HepG2 (cell line): Measurements from ENCODE around the gene MYH9. TPM values are rescaled to one million over a fixed set of nuclear protein-coding genes. Genes with fewer than 3 reads are reported as not detected.

Source experiments
- ATAC-seq: fragments of 200-7000 bp; cut with Tn5 transposase; 3 replicates; pipeline ENCODE4 v1.9.1; 2020; ENCODE audit warnings: mild to moderate bottlenecking, moderate library complexity
- BruUV-seq: library from RNA; stranded (reverse); fragments of 400-500 nt; replicated peaks from 2 replicates; lab custom pipeline; 2021; lab: Mats Ljungman, UMichigan
- CTCF ChIA-PET: fragments of 300-600 bp; formaldehyde crosslinking; extraction: SDS; loops from one replicate; lab custom pipeline; 2021; ENCODE audit warnings: low total read pairs, inconsistent platforms, low intra/inter-chr PET ratio; lab: Yijun Ruan, JAX
- POLR2A ChIA-PET: fragments of 350-600 bp; sonication (Branson Sonifier 250); formaldehyde crosslinking; loops from one replicate; lab custom pipeline; 2020; ENCODE audit warnings: antibody characterized with exemption, inconsistent platforms; lab: Yijun Ruan, JAX
- DNase-seq: peaks from one replicate; pipeline ENCODE4 v3.0.0-alpha.2; 2015; ENCODE audit warnings: low spot score
- FAIRE-seq: peaks from 3 replicates; lab custom pipeline; 2011; peaks lifted over from hg19 to GRCh38; lab: Jason Lieb, UNC
- H2AFZ ChIP-seq: one replicate; pipeline ENCODE4 v1.6.1; 2011; ENCODE audit warnings: low read length, inconsistent platforms
- H3K27ac ChIP-seq: fragments of 300-600 bp; 3 replicates; pipeline ENCODE4 v1.8.0; 2011; ENCODE audit warnings: mixed run types, mild to moderate bottlenecking, mixed read lengths, low read length, inconsistent platforms; ENCODE audit not compliant: insufficient read depth; ENCODE audit errors: extremely low read length
- H3K27me3 ChIP-seq, 2 experiments: fragments of 200-600 bp in 1 of 2; 2 replicates in 1 of 2; 3 replicates in 1 of 2; pipeline versions ENCODE4 v1.6.0 to v1.8.0; 2011; ENCODE audit warnings: low read length in 2 of 2, mild to moderate bottlenecking in 2 of 2, moderate library complexity in 2 of 2, inconsistent platforms in 1 of 2; ENCODE audit not compliant: insufficient read depth in 2 of 2, control insufficient read depth in 1 of 2
- H3K36me3 ChIP-seq, 2 experiments: fragments of 200-600 bp in 1 of 2; replicated peaks in 1 of 2; 2 replicates in 1 of 2; 3 replicates in 1 of 2; pipeline versions ENCODE4 v1.5.1 to v1.8.0; 2011; ENCODE audit warnings: low read length in 2 of 2, inconsistent platforms in 1 of 2; ENCODE audit not compliant: insufficient read depth in 2 of 2, control insufficient read depth in 1 of 2
- H3K4me1 ChIP-seq: 2 replicates; pipeline ENCODE4 v1.5.1; 2012; ENCODE audit warnings: low read length, inconsistent platforms; ENCODE audit not compliant: insufficient read depth
- H3K4me2 ChIP-seq: 2 replicates; pipeline ENCODE4 v1.6.0; 2011; ENCODE audit warnings: low read depth, low read length, inconsistent platforms
- H3K4me3 ChIP-seq, 3 experiments: fragments of 200-600 bp in 1 of 3; sonication (generic), shearing (Covaris generic) in 1 of 3; replicated peaks in 1 of 3; 2 replicates each; pipeline ENCODE4 v1.5.1; 2011 to 2016; ENCODE audit warnings: low read length in 3 of 3, inconsistent platforms in 2 of 3, low read depth in 2 of 3, mild to moderate bottlenecking in 2 of 3, control low read depth in 1 of 3, mixed read lengths in 1 of 3; ENCODE audit not compliant: insufficient read depth in 1 of 3
- H3K79me2 ChIP-seq: one replicate; pipeline ENCODE4 v1.6.1; 2011; ENCODE audit warnings: low read length, inconsistent platforms; ENCODE audit not compliant: insufficient read depth
- H3K9ac ChIP-seq: 2 replicates; pipeline ENCODE4 v1.6.0; 2011; ENCODE audit warnings: mild to moderate bottlenecking, low read depth, low read length, inconsistent platforms; ENCODE audit not compliant: insufficient read depth
- H3K9me3 ChIP-seq: 2 replicates; pipeline ENCODE4 v1.5.1; 2012; ENCODE audit warnings: mild to moderate bottlenecking, low read length
- H4K20me1 ChIP-seq: 2 replicates; pipeline ENCODE4 v1.6.0; 2011; ENCODE audit warnings: inconsistent platforms, mild to moderate bottlenecking, low read length, moderate library complexity; ENCODE audit not compliant: insufficient read depth
- AGO2 ChIP-seq: fragments of 200-400 bp; formaldehyde crosslinking; optimal IDR thresholded peaks from 2 replicates; pipeline ENCODE3; 2017; ENCODE audit warnings: mild to moderate bottlenecking, low read depth, low read length, moderate library complexity
- BCL3 ChIP-seq: sonication (generic); formaldehyde crosslinking; IDR thresholded peaks from 2 replicates; pipeline ENCODE4 v1.5.1; 2020; ENCODE audit warnings: mild to moderate bottlenecking, missing genetic modification reagents, moderate library complexity
- CBFB ChIP-seq: sonication (generic); formaldehyde crosslinking; IDR thresholded peaks from 2 replicates; pipeline ENCODE4 v1.4.0; 2020; ENCODE audit warnings: missing genetic modification reagents
- GTF2F1 ChIP-seq: fragments of 150-350 bp; IDR thresholded peaks from 2 replicates; pipeline ENCODE4 v1.6.1; 2014; ENCODE audit warnings: low read length
- IRF2 ChIP-seq: IDR thresholded peaks from 2 replicates; pipeline ENCODE4 v1.6.1; 2018; ENCODE audit warnings: missing genetic modification reagents, missing compliant biosample characterization
- KDM5B ChIP-seq: sonication (generic); formaldehyde crosslinking; IDR thresholded peaks from 2 replicates; pipeline ENCODE4 v1.4.0; 2020; ENCODE audit warnings: missing genetic modification reagents, mild to moderate bottlenecking, borderline replicate concordance
- NRL ChIP-seq: sonication (generic); formaldehyde crosslinking; IDR thresholded peaks from 2 replicates; pipeline ENCODE4 v1.5.0; 2020; ENCODE audit warnings: missing genetic modification reagents, mild to moderate bottlenecking, moderate library complexity, borderline replicate concordance
- TOPORS ChIP-seq: sonication (generic); formaldehyde crosslinking; IDR thresholded peaks from 2 replicates; pipeline ENCODE4 v1.8.0; 2023; ENCODE audit warnings: mild to moderate bottlenecking, missing genetic modification reagents
- WGBS: methylation state at CpG from one replicate; pipeline ENCODE4 v1.1.6; 2017; ENCODE audit warnings: low lambda C conversion rate; 5-methylcytosine and 5-hydroxymethylcytosine counted together
- in situ Hi-C: cut with HindIII; loops from 2 replicates; pipeline ENCODE4 v1.10.0; 2017; ENCODE audit warnings: low pct_unique_long_range_greater_than_20kb; ENCODE audit not compliant: extremely low pct_ligation_motif_present
- intact Hi-C: fragments of 100-400 bp; cut with micrococcal nuclease; formaldehyde crosslinking; loops from one replicate; pipeline ENCODE4 v1.10.0; 2022; ENCODE audit not compliant: unreplicated experiment
- polyA plus RNA-seq, 8 experiments: library from polyadenylated mRNA; depleted of rRNA in 3 of 8; stranded (reverse) in 7 of 8; unstranded in 1 of 8; fragments of >200 nt; fragmentation: Illumina TruSeq in 4 of 8; extraction: Trizol in 4 of 8; gene quantifications; 2 replicates each; pipeline versions ENCODE4 v1.2.1 to v1.2.3, GENCODE V29; 2011 to 2016; ENCODE audit warnings: low read depth in 4 of 8, missing spikeins in 1 of 8, mixed read lengths in 1 of 8; ENCODE audit not compliant: insufficient read depth in 1 of 8
- total RNA-seq, 5 experiments: library from RNA; depleted of rRNA; stranded (reverse); fragments of >200 nt; fragmentation: Illumina TruSeq; extraction: Trizol; gene quantifications; 2 replicates each; pipeline ENCODE4 v1.2.3, GENCODE V29; 2016; ENCODE audit warnings: low read depth in 1 of 5

MYH9 gene
- total and polyA plus RNA-seq, 2 of the 13 experiments (the other 11 are each of a cell fraction or from before 2014, with no cell fraction given) = 50.7 to 98.5 TPM

DNA sequence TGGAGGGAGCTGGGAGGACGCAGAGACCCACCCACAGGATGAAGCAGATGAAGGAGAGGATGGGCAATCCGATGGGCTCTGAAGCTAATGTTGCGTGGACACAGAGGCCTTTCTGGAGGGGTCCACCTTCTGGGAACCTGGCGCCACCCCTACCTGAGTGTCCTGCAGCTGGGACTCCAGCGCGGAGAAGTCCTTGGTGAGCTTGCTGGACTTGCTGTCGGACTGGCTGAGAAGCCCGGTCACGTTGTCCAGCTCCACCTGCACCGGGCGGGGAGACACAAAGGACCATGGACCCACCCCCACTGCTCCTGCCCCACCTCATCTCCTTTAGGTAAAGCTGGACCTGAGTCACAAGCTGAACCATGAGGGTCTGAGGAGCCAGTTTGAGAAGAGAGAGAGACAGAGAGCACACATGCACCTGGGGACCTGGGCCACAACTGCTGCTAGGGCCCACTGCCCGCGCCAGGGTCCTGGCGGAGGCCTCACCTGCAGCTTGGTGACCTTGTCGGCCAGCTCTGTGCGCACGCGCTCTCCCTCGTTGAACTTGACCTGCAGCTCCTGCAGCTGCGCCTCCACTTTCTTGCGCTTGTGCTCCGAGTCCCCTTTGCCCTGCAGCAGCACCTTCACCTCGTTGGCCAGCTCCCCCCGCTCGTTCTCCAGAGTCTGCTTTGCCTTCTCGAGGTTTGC, 94.0 kb downstream of the MYH9 start:
- no peaks in the 10 kb centered on the region for H3K9me3 ChIP-seq
- TSS peak; percentile 63 for BruUV-seq
- DNase-seq = no peak
- ChIA-PET CTCF (no interaction called here), POLR2A (no interaction called here)
- no peak overlapping the region for H3K4me3 ChIP-seq
- intact Hi-C loops (no loop called here), in situ Hi-C loops (no loop called here)
- no peaks in the 10 kb centered on the region for H3K4me1 ChIP-seq
- no peak for ATAC-seq
- no peaks in the 10 kb centered on the region for H3K79me2 ChIP-seq
- no peak overlapping the region for H3K27ac ChIP-seq
- H3K36me3 ChIP-seq = peaks cover 69 to 85% of the 10 kb centered on the region in 2 experiments
- H4K20me1 ChIP-seq = no peaks in the 10 kb centered on the region
- H3K27me3 ChIP-seq = no peaks in the 10 kb centered on the region
- no peak for FAIRE-seq
- H3K9ac ChIP-seq = no peak overlapping the region
- H2AFZ ChIP-seq = no peak overlapping the region
- TF ChIP-seq AGO2 = peak; percentile 74
- no peak for TF ChIP-seq CBFB
- no peak for TF ChIP-seq IRF2
- TF ChIP-seq GTF2F1 = no peak
- 0 out of 2 replicates have a peak, but pooled peaks have one; percentile 41 for TF ChIP-seq NRL (CRISPR knock-in tag)
- 98% methylated on average over 17 of the region's 26 CpGs for WGBS
- no peak overlapping the region for H3K4me2 ChIP-seq

DNA sequence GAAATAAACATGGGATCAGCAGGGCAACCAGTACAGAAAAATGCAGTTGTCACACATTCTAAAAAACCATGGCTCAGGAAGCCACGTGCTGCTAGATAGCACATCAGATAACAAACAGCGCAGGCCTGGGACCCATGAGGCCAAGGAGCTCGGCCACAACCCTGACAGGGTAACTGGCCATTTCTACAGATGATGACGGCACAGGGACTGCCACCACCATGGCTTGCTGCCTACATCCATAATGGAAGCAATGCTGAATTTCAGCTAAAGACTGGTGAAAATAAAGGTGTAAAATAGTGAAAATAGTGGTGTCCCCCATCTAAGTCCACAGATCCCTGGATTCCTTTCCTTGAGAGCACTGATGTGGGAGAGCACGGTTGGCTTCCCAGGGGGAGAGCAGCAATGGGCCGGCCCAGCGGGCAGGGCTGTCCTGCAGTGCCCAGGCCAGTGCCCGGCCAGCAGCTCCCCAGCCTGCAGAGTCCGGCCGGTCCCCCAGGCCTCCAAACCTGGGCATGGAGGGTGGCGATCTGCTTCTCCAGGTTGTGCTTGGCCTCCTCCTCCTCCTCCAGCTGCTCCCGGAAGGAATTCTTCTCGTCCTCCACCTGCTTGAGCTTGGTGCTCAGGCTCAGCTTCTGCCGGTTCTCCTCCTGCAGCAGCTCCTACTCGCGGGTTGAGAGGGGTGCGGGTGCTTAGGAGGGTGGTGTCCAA, 94.8 kb downstream of the MYH9 start:
- TF ChIP-seq AGO2 (peak; percentile 30), TOPORS (CRISPR knock-in tag) (no peak), BCL3 (no peak), KDM5B (CRISPR knock-in tag) (no peak)
- Histone ChIP-seq H3K4me3 (no peak overlapping the region), H3K27me3 (no peaks in the 10 kb centered on the region), H2AFZ (no peak overlapping the region), H3K79me2 (no peaks in the 10 kb centered on the region), H3K9me3 (no peaks in the 10 kb centered on the region), H3K4me1 (no peaks in the 10 kb centered on the region), H4K20me1 (no peaks in the 10 kb centered on the region), H3K9ac (no peak overlapping the region), H3K36me3 (peaks cover 70 to 85% of the 10 kb centered on the region in 2 experiments), H3K27ac (no peak overlapping the region), H3K4me2 (no peak overlapping the region)
- WGBS = 95% methylated on average over 14 of the region's 17 CpGs
- ChIA-PET POLR2A (no interaction called here), CTCF (no interaction called here)
- in situ Hi-C loops (no loop called here), intact Hi-C loops (no loop called here)
- FAIRE-seq = no peak
- BruUV-seq = no TSS peak
- no peak for ATAC-seq
- DNase-seq = no peak
